Bronchial epithelial cell (primary cell): Measurements from ENCODE around the gene OPHN1. TPM values are rescaled to one million over a fixed set of nuclear protein-coding genes. Genes with fewer than 3 reads are reported as not detected.
A peak's percentile ranks its signal among the peaks of the same experiment; 100 is the strongest.
"Not testable (repeated sequence)": the region's sequence is repeated elsewhere in the genome, so short reads cannot be mapped to it uniquely, and the experiment has no call there.

Source experiments
- DNase-seq: peaks from one replicate; pipeline ENCODE4 v3.0.0-alpha.2; 2010; ENCODE audit warnings: low read depth
- FAIRE-seq: peaks from 2 replicates; lab custom pipeline; 2011; peaks lifted over from hg19 to GRCh38; lab: Jason Lieb, UNC
- H3K27me3 ChIP-seq: 2 replicates; pipeline ENCODE4 v1.5.1; 2011; ENCODE audit warnings: low read length; ENCODE audit not compliant: control insufficient read depth, insufficient read depth
- H3K36me3 ChIP-seq: 2 replicates; pipeline ENCODE4 v1.5.1; 2011; ENCODE audit warnings: low read length; ENCODE audit not compliant: control insufficient read depth, insufficient read depth
- H3K4me3 ChIP-seq: 2 replicates; pipeline ENCODE4 v1.5.1; 2011; ENCODE audit warnings: mild to moderate bottlenecking, low read depth, low read length, control low read depth
- total RNA-seq: library from RNA; depleted of rRNA; stranded (reverse); fragments of >200 nt; gene quantifications from 2 replicates; pipeline ENCODE4 v1.2.1, GENCODE V29; 2014
- TF ChIP-seq, protein P1 (sequence below): IDR thresholded peaks from 2 replicates; pipeline ENCODE4 v1.5.1; 2011; ENCODE audit warnings: mild to moderate bottlenecking, moderate library complexity, low read length, control low read depth, inconsistent platforms; ENCODE audit not compliant: insufficient read depth, severe bottlenecking

OPHN1 gene
- total RNA-seq, 1 donor from 2014 or later, result 3.2 TPM

DNA sequence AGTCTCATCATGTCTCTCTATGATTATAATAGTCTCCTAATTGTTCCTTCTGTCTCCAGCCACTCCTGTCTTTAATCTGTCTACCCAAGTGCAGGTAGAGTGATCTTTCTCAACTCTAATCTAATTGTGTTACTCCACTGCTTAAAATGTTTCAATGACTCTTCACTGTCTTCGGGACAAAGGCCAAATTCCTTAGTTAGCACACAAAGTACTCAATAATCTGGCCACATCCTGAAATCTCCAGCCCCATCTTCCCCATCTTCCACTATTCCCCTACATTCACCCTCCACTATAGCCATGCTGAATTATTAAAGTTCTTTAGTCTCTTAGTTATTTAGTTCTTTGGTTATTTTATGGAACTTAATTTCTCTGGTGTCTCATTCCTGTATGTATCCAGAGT, 353.3 kb downstream of the OPHN1 start:
- no peaks in the 10 kb centered on the region for H3K36me3 ChIP-seq
- no peak for FAIRE-seq
- TF ChIP-seq, protein P1, sequence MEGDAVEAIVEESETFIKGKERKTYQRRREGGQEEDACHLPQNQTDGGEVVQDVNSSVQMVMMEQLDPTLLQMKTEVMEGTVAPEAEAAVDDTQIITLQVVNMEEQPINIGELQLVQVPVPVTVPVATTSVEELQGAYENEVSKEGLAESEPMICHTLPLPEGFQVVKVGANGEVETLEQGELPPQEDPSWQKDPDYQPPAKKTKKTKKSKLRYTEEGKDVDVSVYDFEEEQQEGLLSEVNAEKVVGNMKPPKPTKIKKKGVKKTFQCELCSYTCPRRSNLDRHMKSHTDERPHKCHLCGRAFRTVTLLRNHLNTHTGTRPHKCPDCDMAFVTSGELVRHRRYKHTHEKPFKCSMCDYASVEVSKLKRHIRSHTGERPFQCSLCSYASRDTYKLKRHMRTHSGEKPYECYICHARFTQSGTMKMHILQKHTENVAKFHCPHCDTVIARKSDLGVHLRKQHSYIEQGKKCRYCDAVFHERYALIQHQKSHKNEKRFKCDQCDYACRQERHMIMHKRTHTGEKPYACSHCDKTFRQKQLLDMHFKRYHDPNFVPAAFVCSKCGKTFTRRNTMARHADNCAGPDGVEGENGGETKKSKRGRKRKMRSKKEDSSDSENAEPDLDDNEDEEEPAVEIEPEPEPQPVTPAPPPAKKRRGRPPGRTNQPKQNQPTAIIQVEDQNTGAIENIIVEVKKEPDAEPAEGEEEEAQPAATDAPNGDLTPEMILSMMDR, result no peak

DNA sequence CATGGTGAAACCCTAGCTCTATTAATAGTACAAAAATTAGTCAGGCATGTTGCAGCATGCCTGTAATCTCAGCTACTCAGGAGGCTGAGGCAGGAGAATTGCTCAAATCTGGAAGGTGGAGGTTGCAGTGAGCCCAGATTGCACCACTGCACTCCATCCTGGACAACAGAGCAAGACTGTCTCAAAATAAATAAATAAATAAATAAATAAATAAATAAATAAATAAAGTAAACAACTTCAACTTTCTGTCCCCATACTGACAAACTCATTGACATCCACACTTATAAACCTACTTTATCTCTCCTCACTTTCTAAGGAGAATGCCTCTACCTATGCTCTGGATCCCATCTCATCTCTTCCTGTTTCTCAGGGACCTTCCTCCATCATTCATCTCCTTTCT, 354.5 kb downstream of the OPHN1 start:
- FAIRE-seq, H3K36me3 ChIP-seq, H3K4me3 ChIP-seq, H3K27me3 ChIP-seq, DNase-seq: not testable (repeated sequence)

More for the DNA sequence above, 353.3 kb downstream of the OPHN1 start:
- no peak for DNase-seq
- H3K27me3 ChIP-seq, result no peaks in the 10 kb centered on the region
- H3K4me3 ChIP-seq, result no peak overlapping the region

DNA sequence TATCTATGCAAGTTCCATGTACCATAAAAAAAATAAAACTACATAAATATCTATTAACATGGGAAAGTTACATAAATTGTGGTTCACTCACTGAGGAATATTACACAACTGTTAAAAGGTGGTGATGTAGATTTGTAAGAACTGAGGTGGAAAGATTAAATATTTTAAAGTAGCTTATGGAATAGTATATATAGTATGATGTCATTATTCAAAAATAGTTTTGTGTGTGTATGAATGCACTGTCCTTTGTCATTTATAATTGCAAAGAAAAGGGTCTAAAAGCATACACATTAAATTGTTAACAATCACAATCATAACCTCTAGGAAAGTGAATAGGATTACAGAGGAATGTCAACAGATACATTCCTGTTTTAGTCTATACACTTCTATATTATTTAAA, 355.9 kb downstream of the OPHN1 start:
- H3K27me3 ChIP-seq, result no peaks in the 10 kb centered on the region
- H3K4me3 ChIP-seq, result no peak overlapping the region
- no peaks in the 10 kb centered on the region for H3K36me3 ChIP-seq
- DNase-seq (no peak), FAIRE-seq (no peak)
- TF ChIP-seq, protein P1, result no peak

DNA sequence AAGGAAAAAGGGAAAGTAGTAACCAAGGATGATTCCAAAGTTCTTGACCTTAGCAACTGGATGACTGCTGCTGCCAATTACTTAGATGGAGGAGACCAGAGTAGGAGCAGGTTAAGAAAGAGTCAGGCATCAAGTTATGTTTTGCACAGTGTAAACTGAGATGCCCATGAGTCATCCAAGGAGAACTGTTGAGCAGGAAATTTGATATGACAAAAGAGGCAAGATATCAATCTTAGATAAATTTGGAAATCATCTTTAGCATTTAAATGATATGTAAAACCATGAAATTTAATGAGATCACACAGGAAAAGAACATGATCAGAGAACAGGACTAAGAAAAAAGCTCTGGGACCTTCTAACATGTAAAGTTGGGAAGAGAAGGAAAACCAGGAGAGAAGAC, 361.3 kb downstream of the OPHN1 start:
- TF ChIP-seq, protein P1, result no peak
- FAIRE-seq, result no peak

DNA sequence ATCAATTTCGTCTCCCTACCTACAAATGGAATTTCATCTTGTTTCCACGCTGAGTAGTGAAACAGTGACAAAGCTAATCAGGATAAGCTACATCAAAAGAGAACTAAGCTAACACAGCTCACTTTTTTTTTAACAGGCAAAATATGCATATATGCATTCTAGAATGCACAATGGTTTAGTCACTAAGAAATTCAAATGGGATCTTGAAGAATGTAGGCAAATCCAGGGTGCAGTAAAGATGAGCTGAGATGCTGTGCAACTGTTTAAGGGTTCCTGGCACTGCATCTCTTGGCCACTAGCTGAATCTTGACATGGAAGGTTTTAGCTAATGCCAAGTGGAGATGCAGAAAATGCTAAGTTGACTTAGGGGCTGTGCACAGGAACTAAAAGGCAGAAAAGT, 363.2 kb downstream of the OPHN1 start:
- not testable (repeated sequence) for H3K4me3 ChIP-seq, FAIRE-seq, H3K27me3 ChIP-seq, DNase-seq, H3K36me3 ChIP-seq

More for the DNA sequence above, 361.3 kb downstream of the OPHN1 start:
- H3K36me3 ChIP-seq, result no peaks in the 10 kb centered on the region
- no peaks in the 10 kb centered on the region for H3K27me3 ChIP-seq
- no peak overlapping the region for H3K4me3 ChIP-seq
- peak; percentile 43 for DNase-seq

DNA sequence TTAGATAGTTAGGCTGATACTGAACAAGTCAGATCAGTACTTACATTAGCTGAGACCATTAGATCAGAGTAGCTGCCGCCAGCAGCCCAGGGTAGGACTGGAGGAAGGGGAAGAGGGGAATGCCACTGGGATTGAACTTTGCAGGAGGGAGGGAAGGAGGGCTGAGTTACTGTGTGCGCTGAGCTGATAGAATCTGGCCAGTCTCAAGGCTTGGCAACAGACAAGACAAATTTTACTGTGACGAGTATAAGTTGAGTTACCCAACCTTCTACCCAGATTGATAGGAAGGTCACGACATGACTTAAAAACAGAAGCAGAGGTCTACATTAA, 372.1 kb downstream of the OPHN1 start:
- TF ChIP-seq, protein P1, result no peak
- no peak overlapping the region for H3K4me3 ChIP-seq
- H3K27me3 ChIP-seq, result no peaks in the 10 kb centered on the region
- DNase-seq (no peak), FAIRE-seq (no peak)
- H3K36me3 ChIP-seq, result no peaks in the 10 kb centered on the region

DNA sequence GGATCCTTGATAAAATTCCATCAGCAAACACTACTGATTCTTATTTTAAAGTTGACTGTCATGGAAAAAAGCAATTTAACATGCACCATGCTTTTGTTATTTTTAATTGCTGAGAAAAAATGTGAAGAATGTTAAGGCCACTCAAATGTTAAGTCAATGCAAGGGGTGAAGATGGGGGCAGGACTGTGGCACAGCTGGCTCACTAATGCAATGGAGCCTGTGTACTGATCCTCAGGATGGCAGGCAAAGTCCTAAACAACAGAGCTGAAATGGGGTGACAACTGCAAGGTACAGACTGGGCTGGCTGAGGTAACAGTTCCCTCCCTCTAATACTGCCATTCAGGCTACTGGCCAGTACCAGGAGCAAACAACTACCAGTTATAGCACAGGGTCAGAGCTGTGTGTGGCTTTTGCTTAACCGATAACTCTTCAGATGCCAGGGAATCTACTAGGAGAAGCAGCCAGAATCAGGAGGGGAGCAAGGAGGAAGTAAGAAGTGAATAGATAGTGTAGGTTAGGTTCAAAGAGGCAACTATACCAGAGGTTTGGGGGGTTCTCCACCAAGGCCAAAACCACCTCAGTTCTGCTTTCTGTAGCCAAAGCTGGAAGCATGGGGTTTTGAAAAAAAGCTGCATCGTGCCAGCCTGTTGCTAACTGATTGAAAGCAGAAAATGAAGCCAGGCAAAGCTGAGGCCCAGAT, 372.6 kb downstream of the OPHN1 start:
- TF ChIP-seq, protein P1, result no peak
- no peaks in the 10 kb centered on the region for H3K27me3 ChIP-seq
- no peak for FAIRE-seq

More for the DNA sequence above, 372.6 kb downstream of the OPHN1 start:
- Histone ChIP-seq H3K36me3 (no peaks in the 10 kb centered on the region), H3K4me3 (no peak overlapping the region)
- DNase-seq, result no peak
